ENCODE results near the gene ST14. TPM values are rescaled to one million over a fixed set of nuclear protein-coding genes. Genes with fewer than 3 reads are reported as not detected.

The ST14 gene
- total and polyA plus RNA-seq, 10 of the 15 experiments (the other 5 are each of a cell fraction or from before 2014, with no cell fraction given) = 0.02 to 3.9 (median 0.73) TPM; not detected in 2

DNA sequence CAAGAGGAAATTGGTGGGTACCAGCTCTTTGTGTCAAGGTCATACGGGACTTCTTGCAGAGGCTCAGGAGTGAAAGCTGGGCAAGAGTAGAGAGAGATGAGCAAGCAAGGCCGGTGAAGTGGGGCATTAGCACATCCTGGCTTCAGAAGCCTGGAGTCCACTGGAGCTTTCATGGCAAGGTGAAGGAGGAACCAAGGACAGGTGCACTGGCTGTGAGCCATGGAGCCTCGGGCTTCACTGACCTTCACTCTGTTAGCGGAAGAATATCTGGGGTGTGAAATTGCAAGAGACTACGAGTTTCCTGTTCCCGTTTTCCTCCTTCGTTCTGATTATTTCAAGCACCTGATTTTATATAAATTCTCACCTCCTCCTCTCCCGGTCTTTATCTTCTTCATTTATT, 25.9 kb upstream of the ST14 start (continued):
- TF ChIP-seq POLR2AphosphoS5 (IDR thresholded peaks at IDR 0.05; ENCODE audit: low read length) (no peak), JUNB (IDR thresholded peaks at IDR 0.05) (no peak), SMAD5 (IDR thresholded peaks at IDR 0.05; ENCODE audit: low read depth) (no peak)
- TF ChIP-seq, protein P1, sequence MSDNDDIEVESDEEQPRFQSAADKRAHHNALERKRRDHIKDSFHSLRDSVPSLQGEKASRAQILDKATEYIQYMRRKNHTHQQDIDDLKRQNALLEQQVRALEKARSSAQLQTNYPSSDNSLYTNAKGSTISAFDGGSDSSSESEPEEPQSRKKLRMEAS (IDR thresholded peaks at IDR 0.05; ENCODE audit: low read depth, low read length) = no peak
- TF ChIP-seq, protein P2, sequence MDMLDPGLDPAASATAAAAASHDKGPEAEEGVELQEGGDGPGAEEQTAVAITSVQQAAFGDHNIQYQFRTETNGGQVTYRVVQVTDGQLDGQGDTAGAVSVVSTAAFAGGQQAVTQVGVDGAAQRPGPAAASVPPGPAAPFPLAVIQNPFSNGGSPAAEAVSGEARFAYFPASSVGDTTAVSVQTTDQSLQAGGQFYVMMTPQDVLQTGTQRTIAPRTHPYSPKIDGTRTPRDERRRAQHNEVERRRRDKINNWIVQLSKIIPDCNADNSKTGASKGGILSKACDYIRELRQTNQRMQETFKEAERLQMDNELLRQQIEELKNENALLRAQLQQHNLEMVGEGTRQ (IDR thresholded peaks at IDR 0.05; ENCODE audit: borderline replicate concordance, low read depth, low read length) = no peak

DNA sequence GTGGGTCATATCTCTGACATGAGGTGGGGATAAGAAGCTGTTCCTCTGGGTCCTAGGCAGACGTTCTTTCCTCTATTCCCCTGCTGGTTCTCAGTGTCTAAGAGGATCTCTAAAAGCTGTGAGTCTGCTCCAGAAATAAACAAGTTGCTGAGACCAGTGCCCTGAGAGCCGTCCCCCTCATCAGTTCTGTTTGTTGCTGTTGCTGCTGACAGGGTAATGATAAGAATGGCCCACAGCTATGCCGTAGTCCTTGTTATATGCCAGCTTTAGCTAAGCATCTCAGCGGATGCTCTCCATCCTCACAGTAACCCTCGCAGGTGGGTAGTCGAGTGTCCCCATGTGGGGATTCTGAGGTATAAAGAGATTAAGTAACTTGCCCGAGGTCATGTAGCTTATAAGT, 23.5 kb upstream of the ST14 start:
- Histone ChIP-seq H3K4me2 (ENCODE audit: control insufficient read depth, insufficient read depth) (no peak overlapping the region), H3K27ac (ENCODE audit: control insufficient read depth, insufficient read depth) (no peak overlapping the region), H3K9me3 (replicated peaks; ENCODE audit: control insufficient read depth, insufficient read depth, low read length) (no peaks in the 10 kb centered on the region), H3K9ac (ENCODE audit: control insufficient read depth, insufficient read depth, low read length) (no peak overlapping the region), H3K27me3 (replicated peaks in 1 of 2; ENCODE audit: control insufficient read depth in 2 of 2, insufficient read depth in 2 of 2, low read length in 1 of 2) (no peaks in the 10 kb centered on the region), H3K4me3 (no peak overlapping the region), H3K36me3 (ENCODE audit: control insufficient read depth in 2 of 2, insufficient read depth in 2 of 2, low read length in 1 of 2) (no peaks in the 10 kb centered on the region; a peak in 1 of 4 replicates), H2AFZ (ENCODE audit: control insufficient read depth, low read depth, low read length) (no peak overlapping the region), H3K4me1 (ENCODE audit: control insufficient read depth, insufficient read depth, low read length) (no peaks in the 10 kb centered on the region), H4K20me1 (ENCODE audit: control insufficient read depth, insufficient read depth) (no peaks in the 10 kb centered on the region), H3K79me2 (ENCODE audit: control insufficient read depth, insufficient read depth, low read length) (no peaks in the 10 kb centered on the region)
- no TSS peak for BruUV-seq (replicated peaks)
- in situ Hi-C loops (cut with MboI) = no loop called here
- intact Hi-C loops (cut with micrococcal nuclease; ENCODE audit: unreplicated experiment) = no loop called here
- no peak for FAIRE-seq
- ATAC-seq = no peak
- ChIA-PET POLR2A (interaction anchor here (0.6 kb wide), 1 partner anchor 383 kb away, joined by 3 read pairs; no protein-coding TSS in a partner anchor), CTCF (interaction anchor here (0.6 to 1.6 kb wide), 3 partner anchors 9 to 213 kb away, joined by 4 to 9 read pairs (median 4); no protein-coding TSS in a partner anchor), RAD21 (ENCODE audit: unreplicated experiment) (interaction anchor here (1.2 kb wide), 1 partner anchor 213 kb away, joined by 3 read pairs; no protein-coding TSS in a partner anchor), SMC1A (ENCODE audit: uncharacterized antibody, unreplicated experiment) (interaction anchor here (0.8 kb wide), 1 partner anchor 211 kb away, joined by 4 read pairs; no protein-coding TSS in a partner anchor)
- DNase-seq (ENCODE audit: low read depth, low spot score) = no peak
- 57% methylated on average over 7 of the region's 7 CpGs for WGBS (ENCODE audit: insufficient coverage, insufficient replicate concordance, low lambda C conversion rate, missing lambda C conversion rate)
- TF ChIP-seq RELA (IDR thresholded peaks at IDR 0.05; ENCODE audit: borderline replicate concordance, partially characterized antibody) (no peak), RUNX3 (IDR thresholded peaks at IDR 0.05; ENCODE audit: low read length) (no peak), SPI1 (IDR thresholded peaks at IDR 0.05; ENCODE audit: borderline replicate concordance, insufficient read depth, low read depth, low read length) (no peak), POLR2AphosphoS2 (IDR thresholded peaks at IDR 0.05; ENCODE audit: low read depth, low read length) (no peak), ZNF207 (IDR thresholded peaks at IDR 0.05; ENCODE audit: borderline replicate concordance) (no peak), SMARCA5 (IDR thresholded peaks at IDR 0.05) (no peak), SP1 (IDR thresholded peaks at IDR 0.05; ENCODE audit: low read depth, low read length) (no peak), NR2C1 (IDR thresholded peaks at IDR 0.05) (no peak), ZNF622 (IDR thresholded peaks at IDR 0.05) (no peak), RBBP5 (conservative IDR thresholded peaks at IDR 0.05) (no peak)
- TF ChIP-seq, protein P1 (IDR thresholded peaks at IDR 0.05; ENCODE audit: low read depth, low read length) = no peak
- TF ChIP-seq, protein P3, sequence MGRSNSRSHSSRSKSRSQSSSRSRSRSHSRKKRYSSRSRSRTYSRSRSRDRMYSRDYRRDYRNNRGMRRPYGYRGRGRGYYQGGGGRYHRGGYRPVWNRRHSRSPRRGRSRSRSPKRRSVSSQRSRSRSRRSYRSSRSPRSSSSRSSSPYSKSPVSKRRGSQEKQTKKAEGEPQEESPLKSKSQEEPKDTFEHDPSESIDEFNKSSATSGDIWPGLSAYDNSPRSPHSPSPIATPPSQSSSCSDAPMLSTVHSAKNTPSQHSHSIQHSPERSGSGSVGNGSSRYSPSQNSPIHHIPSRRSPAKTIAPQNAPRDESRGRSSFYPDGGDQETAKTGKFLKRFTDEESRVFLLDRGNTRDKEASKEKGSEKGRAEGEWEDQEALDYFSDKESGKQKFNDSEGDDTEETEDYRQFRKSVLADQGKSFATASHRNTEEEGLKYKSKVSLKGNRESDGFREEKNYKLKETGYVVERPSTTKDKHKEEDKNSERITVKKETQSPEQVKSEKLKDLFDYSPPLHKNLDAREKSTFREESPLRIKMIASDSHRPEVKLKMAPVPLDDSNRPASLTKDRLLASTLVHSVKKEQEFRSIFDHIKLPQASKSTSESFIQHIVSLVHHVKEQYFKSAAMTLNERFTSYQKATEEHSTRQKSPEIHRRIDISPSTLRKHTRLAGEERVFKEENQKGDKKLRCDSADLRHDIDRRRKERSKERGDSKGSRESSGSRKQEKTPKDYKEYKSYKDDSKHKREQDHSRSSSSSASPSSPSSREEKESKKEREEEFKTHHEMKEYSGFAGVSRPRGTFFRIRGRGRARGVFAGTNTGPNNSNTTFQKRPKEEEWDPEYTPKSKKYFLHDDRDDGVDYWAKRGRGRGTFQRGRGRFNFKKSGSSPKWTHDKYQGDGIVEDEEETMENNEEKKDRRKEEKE (IDR thresholded peaks at IDR 0.05) = no peak
- TF ChIP-seq, protein P4, sequence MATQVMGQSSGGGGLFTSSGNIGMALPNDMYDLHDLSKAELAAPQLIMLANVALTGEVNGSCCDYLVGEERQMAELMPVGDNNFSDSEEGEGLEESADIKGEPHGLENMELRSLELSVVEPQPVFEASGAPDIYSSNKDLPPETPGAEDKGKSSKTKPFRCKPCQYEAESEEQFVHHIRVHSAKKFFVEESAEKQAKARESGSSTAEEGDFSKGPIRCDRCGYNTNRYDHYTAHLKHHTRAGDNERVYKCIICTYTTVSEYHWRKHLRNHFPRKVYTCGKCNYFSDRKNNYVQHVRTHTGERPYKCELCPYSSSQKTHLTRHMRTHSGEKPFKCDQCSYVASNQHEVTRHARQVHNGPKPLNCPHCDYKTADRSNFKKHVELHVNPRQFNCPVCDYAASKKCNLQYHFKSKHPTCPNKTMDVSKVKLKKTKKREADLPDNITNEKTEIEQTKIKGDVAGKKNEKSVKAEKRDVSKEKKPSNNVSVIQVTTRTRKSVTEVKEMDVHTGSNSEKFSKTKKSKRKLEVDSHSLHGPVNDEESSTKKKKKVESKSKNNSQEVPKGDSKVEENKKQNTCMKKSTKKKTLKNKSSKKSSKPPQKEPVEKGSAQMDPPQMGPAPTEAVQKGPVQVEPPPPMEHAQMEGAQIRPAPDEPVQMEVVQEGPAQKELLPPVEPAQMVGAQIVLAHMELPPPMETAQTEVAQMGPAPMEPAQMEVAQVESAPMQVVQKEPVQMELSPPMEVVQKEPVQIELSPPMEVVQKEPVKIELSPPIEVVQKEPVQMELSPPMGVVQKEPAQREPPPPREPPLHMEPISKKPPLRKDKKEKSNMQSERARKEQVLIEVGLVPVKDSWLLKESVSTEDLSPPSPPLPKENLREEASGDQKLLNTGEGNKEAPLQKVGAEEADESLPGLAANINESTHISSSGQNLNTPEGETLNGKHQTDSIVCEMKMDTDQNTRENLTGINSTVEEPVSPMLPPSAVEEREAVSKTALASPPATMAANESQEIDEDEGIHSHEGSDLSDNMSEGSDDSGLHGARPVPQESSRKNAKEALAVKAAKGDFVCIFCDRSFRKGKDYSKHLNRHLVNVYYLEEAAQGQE (IDR thresholded peaks at IDR 0.05; ENCODE audit: low read depth, low read length) = no peak

Measured in GM12878 (cell line).